GM21526 (cell line): ENCODE data around the gene CFAP61.

Experiments used
- ATAC-seq: cut with Tn5 transposase; IDR thresholded peaks from one replicate; pipeline ENCODE4 v1.9.1; 2021; ENCODE audit warnings: moderate library complexity; ENCODE audit not compliant: unreplicated experiment, low FRiP score

The CFAP61 gene

DNA sequence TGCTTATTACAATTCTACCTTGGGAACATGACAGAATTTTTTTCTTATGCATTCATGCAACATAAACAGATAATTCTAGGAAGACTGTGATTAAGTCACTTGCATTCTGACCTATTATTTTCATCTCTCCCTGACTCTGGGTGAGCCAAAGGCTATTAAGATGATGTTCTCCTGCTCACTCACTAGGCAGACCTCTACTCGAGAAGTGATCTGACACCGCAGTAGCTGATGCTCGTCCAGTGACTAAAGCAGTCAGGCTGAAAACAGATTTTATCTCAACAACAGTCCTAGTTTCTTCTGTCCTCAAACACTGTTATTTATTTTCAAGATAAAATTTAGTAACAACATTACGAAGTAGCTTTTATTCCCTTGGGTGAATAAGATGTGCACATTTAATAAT, 17.8 kb upstream of the CFAP61 start:
- no peak for ATAC-seq

DNA sequence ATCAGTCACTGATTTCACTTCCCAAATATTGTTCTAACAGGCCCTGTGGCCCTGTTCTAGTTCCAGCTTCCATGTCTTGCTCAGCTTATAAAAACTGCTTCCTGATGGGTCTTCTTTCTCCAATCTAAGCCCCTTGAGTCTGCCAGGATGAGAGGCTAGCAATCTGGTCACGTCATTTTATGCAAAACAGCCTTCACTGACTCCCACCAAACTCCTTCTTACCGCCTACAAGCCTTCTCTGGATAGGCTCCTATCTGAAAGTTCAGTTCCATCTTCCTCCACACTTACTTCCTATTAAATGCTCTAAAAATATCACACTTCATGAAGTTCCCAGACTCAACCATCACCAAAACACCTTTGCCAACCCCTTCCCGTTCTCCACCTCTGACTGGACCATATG, 15.6 kb upstream of the CFAP61 start:
- no peak for ATAC-seq

DNA sequence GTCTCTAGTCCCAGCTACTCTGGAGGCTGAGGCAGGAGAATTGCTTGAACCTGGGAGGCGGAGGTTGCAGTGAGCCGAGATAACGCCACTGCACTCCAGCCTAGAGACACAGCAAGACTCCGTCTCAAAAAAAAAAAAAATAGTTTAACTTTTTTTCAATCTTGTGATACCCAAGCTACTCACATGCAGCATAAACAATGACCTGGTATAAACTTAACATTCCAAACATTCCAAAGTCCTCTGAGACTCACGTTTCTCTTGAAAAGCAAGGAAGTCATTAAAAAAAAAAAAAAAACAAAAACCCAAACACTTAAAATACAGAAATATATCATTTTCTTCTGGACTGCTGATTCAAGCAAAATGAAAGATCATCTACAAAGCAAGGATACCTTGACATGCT, 14.4 kb upstream of the CFAP61 start:
- no peak for ATAC-seq

DNA sequence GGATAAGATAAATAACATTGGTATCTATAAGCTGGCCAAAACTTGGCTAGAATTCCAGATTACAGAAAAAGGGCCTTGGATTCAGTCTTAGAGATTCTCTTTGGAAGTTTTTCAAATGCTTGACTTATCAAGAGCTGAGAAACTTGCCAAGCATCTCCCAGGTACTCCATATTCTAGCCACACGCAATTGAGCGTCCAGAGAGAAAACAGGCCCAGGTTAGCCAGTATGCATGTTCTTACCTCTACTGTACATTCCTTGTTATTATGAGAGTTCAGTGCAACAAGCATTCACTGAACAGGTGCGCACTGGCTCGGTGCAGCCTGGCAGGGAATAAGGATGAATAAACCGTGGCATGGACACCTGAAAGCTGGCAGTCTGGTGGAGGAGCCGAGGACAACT, 13.7 kb upstream of the CFAP61 start:
- no peak for ATAC-seq

DNA sequence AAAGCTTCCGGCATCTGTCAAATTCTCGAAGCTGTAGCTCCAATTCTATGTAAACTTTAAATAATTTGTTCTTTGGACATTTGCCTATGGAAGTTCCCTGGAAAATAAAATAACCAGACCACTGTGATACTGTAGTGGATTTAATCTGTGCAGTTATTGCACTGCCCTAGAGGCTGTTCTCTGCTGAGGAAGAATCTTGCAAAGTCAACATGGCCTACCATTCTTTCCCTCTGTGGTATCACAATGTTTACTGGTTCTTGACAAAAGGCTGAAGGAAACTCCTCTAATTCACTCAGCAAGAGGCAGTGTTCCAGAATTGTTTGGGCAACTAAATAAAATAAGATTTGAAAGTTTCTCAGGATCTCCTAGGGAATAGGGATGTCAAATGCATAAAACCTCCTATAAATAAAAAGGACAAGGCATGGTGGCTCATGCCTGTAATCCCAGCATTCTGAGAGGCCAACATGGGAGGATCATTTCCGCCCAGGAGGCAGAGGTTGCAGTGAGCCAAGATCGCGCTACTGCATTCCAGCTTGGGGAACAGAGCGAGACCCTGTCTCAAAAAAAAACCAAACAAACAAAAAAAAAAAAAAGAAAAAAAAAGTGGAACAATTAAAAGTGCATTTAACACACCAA, 12.5 kb upstream of the CFAP61 start:
- no peak for ATAC-seq

DNA sequence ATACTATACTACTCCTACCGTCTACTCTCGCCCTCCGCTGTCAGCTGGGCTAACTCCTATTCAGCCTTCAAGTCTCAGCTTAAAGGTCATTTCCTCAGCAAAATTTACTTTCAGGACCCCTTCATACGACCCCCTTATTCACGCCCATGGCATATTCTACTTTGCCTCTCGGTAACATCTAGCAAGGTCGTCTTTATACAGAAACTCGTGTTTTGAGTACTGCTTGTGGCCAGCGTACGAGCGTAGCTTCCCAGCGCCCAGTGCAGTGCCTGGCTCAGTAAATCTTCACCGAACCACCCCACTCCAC, 612 bp upstream of the CFAP61 start:
- ATAC-seq, result peak; percentile 7

DNA sequence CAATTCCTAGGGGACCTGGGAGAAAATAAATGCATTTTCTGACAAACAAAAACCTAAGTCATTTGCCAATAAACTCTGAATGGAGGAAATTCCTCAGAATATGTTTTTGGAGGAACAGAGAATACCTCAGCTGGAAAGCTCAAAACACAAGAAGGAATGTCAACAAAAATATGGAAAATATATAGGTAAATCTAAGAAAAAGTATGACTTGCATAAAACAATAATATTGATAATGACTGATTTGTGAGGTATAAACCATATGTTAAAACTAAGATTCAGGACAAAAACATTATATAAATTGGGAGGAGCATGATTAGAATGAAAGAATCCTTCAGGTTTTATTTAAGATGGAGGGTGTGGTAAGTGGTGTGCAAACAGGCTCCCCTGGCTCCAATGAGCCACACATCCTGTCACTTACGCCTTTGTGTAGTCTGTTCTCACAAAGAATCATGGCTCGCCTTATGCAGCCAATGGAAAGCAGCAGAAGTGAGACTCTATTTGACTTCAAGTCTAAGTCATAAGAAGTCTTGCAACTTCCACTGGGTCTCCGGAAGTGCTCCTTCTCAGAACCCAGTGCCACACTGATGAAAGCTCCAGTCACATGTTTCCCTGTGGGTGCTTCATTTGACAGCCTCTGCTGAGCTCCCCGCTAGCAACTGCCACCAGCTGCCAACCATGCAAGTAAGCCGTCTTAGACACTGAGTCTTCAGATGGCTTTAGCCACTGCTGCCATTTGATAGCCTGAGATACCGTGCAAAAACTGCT, 8.1 kb downstream of the CFAP61 start:
- ATAC-seq, result no peak

DNA sequence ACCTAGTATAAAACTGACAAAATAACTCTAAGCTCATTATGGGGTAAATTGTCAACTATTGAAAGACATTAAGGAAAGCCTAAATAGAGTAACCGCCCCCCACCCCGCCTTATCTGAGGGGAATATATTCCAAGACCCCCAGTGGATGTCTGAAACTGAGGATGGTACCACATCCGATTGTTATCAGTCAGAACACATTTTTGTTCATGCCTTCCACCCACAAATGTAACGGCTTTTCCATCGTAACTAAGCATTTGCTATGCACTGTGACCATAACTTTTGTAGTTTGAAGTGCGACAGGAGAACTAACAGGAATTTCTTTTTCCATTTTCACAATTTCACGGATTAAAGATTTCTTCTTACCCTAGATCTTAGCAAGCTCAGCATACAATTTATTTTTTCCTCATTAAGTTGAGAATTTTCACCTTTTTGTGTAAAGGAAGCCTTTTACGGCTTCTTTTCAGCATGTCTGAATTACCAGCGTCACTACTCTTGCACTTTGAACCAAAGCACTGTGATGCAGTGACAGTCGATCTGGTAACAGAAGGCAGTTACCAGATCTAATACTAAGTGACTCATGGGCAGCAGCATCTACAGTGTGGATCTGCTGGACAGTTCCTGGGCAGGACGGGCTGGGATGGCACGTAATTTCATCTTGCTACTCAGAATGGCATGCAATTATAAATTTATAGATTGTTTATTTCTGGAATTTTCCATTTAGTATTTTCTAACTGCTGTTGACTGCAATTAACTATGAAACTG, 11.8 kb downstream of the CFAP61 start:
- no peak for ATAC-seq

DNA sequence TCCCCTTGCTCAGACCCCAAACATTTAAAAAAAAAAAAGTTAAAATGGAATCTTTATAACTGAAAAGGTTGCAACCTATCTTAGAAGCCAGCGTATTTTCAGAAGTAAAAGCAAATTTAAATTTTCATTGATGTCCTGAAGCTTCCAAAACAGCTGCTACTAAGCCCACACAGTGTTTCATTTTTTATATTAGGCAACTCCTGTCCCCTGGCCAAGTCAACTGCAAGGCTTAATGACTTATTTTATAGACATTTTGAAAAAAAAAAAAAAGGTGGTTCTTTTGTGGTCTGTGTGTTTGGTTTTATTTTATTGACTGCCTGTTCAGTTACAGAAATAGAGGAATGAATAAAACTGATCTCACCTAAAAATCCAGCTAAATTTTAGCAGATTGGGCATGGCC, 13.0 kb downstream of the CFAP61 start:
- ATAC-seq, result no peak

DNA sequence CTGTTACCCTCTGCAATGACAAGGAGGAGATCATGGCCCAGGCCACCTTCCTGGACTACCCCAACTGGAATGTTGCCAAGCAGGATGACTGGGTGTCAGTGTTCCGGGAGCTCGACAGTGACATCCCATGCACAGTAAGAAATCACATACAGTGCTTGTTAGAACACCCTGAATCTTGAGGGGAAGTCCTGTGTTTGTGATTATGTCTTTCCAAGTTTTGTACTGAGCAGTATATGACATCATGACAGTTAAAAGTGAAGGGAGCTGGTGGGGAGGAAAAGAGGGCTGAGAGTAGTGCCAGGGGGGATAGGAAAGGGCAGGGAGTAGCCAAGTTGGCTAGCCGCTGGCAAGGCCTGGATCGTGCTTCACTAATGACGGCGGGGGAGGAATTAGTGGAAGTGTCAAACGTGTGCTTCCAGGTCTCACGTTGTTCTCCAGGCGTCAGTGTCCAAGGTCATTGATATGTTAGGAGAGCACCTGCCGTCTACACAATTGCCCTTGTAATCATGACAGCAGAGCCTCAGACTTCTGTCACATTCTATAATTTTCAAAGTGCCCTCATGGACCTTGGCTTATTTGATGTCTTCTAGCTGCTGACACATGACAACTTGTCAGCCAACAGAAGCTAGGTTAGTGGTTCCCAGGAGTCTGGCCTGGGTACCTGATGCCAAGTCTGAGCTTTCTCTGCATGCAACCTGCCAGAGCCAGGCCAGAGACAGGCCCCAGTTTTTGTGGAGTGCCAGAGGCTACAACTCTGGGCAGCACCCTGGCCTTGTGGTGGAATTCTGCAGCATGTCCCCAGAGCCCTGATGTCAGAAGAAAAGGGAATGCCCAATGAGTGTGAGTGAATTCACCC, 18.8 kb downstream of the CFAP61 start:
- ATAC-seq, result no peak

DNA sequence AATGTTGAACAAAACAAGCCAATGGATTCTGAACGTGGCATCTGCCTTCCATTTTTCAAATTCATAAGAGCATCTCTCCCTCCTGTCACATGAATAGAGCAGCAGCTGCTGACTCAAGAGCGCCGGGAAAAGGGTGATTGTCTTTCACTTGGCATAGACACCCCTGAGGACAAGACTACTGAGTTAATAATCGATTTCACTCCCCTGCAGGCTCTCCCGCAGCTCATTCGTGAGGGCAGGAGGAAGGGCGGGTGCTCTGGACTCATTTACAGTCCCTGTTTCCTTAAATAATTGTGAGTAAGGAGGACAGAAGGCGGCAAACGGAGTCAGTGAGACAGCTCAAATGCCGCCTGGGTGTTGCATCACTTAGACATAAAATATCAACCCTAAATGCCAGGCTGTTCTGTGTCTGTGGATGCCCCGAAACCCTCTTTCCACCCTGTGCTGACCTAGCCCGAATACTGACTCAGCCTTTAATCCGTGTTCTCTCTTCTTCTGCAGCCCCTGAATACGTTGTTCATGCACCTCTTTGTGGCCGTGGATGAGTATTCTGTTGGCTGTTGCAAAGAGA, 21.6 kb downstream of the CFAP61 start:
- no peak for ATAC-seq

DNA sequence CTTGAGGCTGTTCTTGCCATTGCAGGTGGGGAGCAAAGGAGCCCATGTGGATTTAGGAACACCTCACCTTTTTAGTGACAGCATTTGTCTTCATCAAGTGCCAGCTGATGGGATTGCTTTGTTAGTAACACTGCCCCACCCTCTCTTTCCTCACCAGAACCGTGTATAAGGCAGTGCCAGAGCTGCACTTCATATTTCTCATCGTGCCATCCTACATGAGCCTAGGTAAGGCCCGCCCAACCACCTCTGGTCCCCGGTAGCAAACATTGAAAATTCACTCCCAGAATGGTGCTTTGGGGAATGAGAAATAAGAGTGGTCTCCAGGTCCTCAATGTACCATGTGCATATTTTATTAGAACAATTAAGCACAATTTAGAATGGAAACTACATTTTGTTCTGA, 22.7 kb downstream of the CFAP61 start:
- ATAC-seq, result no peak

DNA sequence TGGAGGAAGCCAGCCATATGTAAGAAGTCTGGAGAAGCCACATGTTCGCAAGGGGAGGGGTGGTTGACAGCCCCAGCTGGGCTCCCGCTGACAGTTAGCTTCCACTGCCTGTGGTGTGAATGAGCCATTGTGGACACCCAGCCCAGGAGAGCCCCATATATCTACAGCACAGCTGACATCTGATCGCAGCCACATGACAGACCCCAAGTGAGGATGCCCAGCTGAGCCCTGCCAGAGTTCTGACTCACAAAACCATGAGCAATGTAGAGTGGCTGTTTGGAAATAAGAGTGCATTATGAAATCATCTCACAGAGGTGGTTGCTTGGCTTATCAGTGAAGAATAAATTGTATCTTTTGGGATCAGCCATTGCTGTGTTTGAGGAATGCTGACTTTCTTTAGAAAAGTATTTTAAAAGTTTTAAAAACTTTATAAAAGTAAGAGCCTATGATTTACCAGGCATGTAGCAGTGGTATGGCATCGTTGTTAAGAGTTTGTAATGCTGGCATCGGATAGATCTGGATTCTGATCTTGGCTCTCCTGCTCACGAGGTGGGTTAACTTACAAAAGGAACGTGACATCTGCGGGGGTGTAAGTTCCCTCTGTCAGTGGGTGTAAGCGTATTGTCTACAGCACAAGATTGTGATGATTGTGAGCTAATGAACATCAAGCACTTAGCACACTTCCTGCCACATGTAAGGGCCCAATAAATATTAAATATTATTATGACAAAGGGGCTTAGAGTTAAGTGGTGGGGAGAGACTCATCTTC, 24.1 kb downstream of the CFAP61 start:
- ATAC-seq, result no peak

DNA sequence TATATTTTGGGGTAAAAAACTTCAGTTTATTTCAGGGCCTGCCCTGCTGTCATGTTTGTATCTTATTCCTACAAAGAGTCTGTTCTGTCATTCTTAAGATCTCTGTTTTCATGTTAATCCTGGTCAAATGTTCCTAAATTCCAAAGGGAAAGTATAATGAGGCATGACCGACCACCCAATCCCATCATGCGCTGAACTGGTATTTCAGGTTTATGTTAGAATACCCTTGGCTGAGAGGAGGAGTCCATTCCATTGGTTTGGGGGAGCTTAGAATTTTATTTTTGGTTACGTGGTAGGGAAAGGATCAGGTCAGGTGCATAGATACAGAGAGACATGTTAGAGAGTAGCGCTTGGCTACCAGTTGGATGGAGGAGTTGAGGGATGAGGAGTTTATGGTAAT, 25.7 kb downstream of the CFAP61 start:
- no peak for ATAC-seq

DNA sequence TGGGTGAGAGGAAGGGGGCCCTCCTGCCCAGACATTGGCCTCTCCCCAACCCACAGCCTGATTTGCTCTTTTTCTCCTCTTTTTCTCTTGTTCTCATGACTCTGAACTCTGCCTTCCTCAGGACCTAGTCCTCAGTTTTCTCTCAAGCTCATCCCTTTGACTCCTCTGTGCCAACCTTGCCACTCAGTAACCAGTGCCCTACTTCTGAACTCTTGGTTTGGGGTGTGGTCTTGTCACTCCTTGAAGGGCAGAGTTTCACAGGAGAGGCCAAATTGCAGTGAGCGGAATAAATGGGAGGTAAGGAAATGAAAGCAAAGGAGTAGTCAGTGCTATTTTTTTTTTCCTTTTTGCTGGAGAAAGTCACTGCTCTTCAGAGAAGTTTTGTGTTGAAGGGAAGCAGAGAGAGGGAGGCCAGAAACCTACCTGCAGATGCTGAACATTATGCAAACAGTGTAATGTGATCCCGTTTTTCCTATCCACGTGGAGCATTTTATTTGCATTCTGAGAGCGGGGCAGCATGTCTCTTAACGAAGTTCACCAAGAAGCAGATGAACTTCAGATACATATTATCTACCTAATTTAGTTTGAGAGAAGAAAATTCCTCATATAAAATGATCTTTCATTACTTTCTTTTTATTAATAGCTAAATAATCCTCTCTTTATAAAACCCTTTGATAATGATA, 26.9 kb downstream of the CFAP61 start:
- no peak for ATAC-seq

DNA sequence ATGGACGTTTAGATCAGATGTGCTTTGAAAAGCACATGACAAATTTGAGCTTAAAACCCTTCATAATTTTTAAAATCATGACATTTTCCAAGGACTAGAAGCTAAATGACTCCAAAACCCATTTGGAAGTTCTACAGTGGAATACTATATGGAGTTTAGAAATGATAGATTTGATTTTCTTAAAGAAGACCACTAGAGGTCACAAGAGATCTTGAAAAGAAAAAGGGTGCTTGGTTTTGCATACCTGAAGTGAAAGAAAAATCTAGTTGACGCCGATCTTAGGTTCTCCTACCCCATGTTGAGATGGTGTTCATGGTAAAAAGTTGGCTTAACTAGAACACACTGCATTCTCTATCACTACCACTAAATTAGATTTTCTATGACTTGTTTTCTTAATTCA, 31.5 kb downstream of the CFAP61 start:
- ATAC-seq, result no peak

DNA sequence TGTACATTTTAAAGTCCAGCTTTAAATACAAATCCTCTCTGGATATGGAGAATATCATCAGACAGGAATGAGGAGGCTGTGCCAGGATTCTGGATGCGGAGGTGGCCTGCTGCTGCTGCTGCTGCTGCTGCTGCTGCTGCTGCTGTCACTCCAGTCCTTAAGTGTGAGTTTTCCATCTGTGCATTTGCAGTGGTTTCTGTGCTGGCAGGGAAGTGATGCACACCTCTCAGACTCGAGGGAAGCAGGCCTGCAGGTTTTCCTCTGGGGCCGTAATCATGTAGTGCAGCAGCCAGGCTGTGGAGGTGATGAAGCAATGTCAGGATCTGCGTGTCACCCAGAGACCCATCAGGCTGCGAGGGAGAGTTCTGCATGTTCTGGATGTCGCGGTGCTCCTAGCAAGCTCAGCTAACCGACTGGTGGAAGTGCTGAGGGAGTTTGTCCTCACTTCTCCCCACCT, 32.0 kb downstream of the CFAP61 start:
- no peak for ATAC-seq

DNA sequence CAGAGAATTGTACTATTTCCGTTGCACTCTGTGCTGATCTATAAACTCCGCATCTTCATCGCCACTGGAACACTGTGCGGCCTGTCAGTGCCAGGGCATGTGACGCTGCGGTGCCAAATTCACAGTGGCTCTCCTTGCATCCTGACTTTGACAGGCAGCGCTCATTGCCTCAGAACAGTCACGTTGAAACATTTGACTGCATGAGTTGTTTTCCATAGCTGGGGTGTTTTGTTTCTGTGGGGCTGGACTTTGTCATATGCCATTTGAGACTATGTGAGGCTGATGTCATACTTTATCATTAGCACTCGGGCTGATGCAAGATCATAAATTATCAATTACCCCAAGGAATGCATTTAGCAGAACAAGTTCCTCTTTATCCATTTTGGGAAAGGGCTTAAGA, 32.7 kb downstream of the CFAP61 start:
- no peak for ATAC-seq

DNA sequence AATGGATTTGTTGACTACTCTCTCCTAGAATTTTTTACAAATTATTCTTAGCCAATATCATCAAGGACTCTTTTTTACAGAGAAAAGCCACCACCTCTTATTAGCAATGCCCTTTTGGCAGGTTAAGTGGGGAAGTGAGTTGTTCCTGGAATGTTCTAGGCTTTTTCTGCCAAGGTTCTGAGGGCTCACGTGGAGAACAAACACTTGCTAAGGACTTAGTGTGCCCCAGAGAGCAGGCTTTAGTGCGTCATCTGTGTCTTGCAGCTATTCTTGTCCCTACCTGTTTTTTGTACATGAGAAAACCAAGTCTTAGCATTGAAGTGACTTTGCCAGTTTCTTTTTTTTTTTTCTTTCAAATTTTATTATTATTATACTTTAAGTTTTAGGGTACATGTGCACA, 33.5 kb downstream of the CFAP61 start:
- no peak for ATAC-seq
